Esophagus squamous epithelium (tissue), 4 donors: ENCODE results near the gene KCNQ1.

Experiments
- POLR2A ChIP-seq, 4 donors: fragments of 450-650 bp; IDR thresholded peaks; one replicate each; pipeline ENCODE4 v1.6.1; 2017; ENCODE audit warnings: antibody characterized with exemption in 4 of 4, mild to moderate bottlenecking in 4 of 4, moderate library complexity in 3 of 4
- TF ChIP-seq, protein P1 (sequence below), 6 experiments: fragments of 450-650 bp in 4 of 6; fragments of 200-600 bp in 2 of 6; sonication (generic) in 2 of 6; IDR thresholded peaks; one replicate each; pipeline ENCODE4 v1.5.1; 2016 to 2019; ENCODE audit warnings: antibody characterized with exemption in 6 of 6, mild to moderate bottlenecking in 4 of 6, moderate library complexity in 4 of 6

GRCh38 chr11:2687782-2688191 lies 243.0 kb downstream of the KCNQ1 start:
- TF ChIP-seq, protein P1, sequence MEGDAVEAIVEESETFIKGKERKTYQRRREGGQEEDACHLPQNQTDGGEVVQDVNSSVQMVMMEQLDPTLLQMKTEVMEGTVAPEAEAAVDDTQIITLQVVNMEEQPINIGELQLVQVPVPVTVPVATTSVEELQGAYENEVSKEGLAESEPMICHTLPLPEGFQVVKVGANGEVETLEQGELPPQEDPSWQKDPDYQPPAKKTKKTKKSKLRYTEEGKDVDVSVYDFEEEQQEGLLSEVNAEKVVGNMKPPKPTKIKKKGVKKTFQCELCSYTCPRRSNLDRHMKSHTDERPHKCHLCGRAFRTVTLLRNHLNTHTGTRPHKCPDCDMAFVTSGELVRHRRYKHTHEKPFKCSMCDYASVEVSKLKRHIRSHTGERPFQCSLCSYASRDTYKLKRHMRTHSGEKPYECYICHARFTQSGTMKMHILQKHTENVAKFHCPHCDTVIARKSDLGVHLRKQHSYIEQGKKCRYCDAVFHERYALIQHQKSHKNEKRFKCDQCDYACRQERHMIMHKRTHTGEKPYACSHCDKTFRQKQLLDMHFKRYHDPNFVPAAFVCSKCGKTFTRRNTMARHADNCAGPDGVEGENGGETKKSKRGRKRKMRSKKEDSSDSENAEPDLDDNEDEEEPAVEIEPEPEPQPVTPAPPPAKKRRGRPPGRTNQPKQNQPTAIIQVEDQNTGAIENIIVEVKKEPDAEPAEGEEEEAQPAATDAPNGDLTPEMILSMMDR (IDR thresholded peaks at IDR 0.05) = no peak
- no peak for TF ChIP-seq POLR2A (IDR thresholded peaks at IDR 0.05)
